A673 (cell line): ENCODE data around the gene JKAMP. TPM values are rescaled to one million over a fixed set of nuclear protein-coding genes. Genes with fewer than 3 reads are reported as not detected.

Experiments
- BruUV-seq: library from RNA; stranded (reverse); fragments of 400-500 nt; replicated peaks from 2 replicates; lab custom pipeline; 2021; lab: Mats Ljungman, UMichigan
- CTCF ChIA-PET: fragments of 300-600 bp; sonication (Branson Sonifier 250); formaldehyde crosslinking; loops from one replicate; lab custom pipeline; 2022; ENCODE audit warnings: antibody characterized with exemption; lab: Charles Lee
- POLR2A ChIA-PET: fragments of 300-600 bp; sonication (Branson Sonifier 250); formaldehyde crosslinking; loops from one replicate; lab custom pipeline; 2022; ENCODE audit warnings: antibody characterized with exemption; ENCODE audit not compliant: low non-redundant PET; lab: Charles Lee
- DNase-seq: peaks from one replicate; pipeline ENCODE4 v3.0.0-alpha.2; 2015; ENCODE audit warnings: low spot score
- H3K27ac ChIP-seq: fragments of 200-600 bp; sonication (generic); 2 replicates; pipeline ENCODE4 v1.5.1; 2016; ENCODE audit warnings: mixed run types, low read depth, mild to moderate bottlenecking, mixed read lengths, antibody characterized with exemption, low read length; ENCODE audit not compliant: poor library complexity, severe bottlenecking
- H3K27me3 ChIP-seq: fragments of 200-600 bp; sonication (generic); replicated peaks from 2 replicates; pipeline ENCODE4 v1.6.1; 2017; ENCODE audit warnings: mixed run types, low read depth, mild to moderate bottlenecking, mixed read lengths, antibody characterized with exemption, low read length; ENCODE audit not compliant: insufficient read depth, poor library complexity
- H3K36me3 ChIP-seq: fragments of 200-600 bp; sonication (generic); 2 replicates; pipeline ENCODE4 v1.6.1; 2016; ENCODE audit warnings: mixed run types, mild to moderate bottlenecking, mixed read lengths, antibody characterized with exemption, low read length; ENCODE audit not compliant: insufficient read depth, poor library complexity, severe bottlenecking
- H3K4me1 ChIP-seq: fragments of 200-600 bp; sonication (generic); 2 replicates; pipeline ENCODE4 v1.6.1; 2017; ENCODE audit warnings: mixed run types, mild to moderate bottlenecking, mixed read lengths, antibody characterized with exemption, low read length; ENCODE audit not compliant: insufficient read depth, poor library complexity, severe bottlenecking
- H3K4me3 ChIP-seq: fragments of 200-600 bp; sonication (generic); 2 replicates; pipeline ENCODE4 v1.5.1; 2016; ENCODE audit warnings: low read depth, mixed run types, mild to moderate bottlenecking, mixed read lengths, low read length; ENCODE audit not compliant: poor library complexity, severe bottlenecking
- H3K9me3 ChIP-seq: fragments of 200-600 bp; sonication (generic); 2 replicates; pipeline ENCODE4 v1.6.1; 2016; ENCODE audit warnings: mixed run types, low read depth, mild to moderate bottlenecking, mixed read lengths, antibody characterized with exemption, low read length; ENCODE audit not compliant: poor library complexity, severe bottlenecking
- CTCF ChIP-seq: fragments of 300-800, 200-600 bp; sonication (generic); conservative IDR thresholded peaks from 2 replicates; pipeline ENCODE4 v1.5.1; 2017; ENCODE audit warnings: low read depth, mild to moderate bottlenecking, antibody characterized with exemption, low read length, moderate library complexity, mixed read lengths
- EZH2 ChIP-seq: fragments of 200-600 bp; sonication (generic); IDR thresholded peaks from 2 replicates; pipeline ENCODE4 v1.6.1; 2017; ENCODE audit warnings: borderline replicate concordance, low read depth, mild to moderate bottlenecking, mixed read lengths, antibody characterized with exemption, low read length; ENCODE audit not compliant: poor library complexity, severe bottlenecking
- intact Hi-C: fragments of 100-400 bp; cut with micrococcal nuclease; formaldehyde crosslinking; loops from one replicate; pipeline ENCODE4 v1.10.0; 2022; ENCODE audit not compliant: unreplicated experiment
- total RNA-seq: library from RNA; stranded (reverse); gene quantifications from 2 replicates; pipeline ENCODE4 v1.2.3, GENCODE V29; 2021

JKAMP gene
- total RNA-seq, 1 experiment from 2014 or later, result 51.6 TPM

- Histone ChIP-seq H3K36me3 (no peaks in the 10 kb centered on the region), H3K4me3 (no peak overlapping the region), H3K4me1 (no peaks in the 10 kb centered on the region), H3K27ac (no peak overlapping the region), H3K27me3 (no peaks in the 10 kb centered on the region), H3K9me3 (no peaks in the 10 kb centered on the region)
- ChIA-PET POLR2A (no interaction called here), CTCF (no interaction called here)
- TF ChIP-seq EZH2 (no peak), CTCF (no peak)
- intact Hi-C loops, result no loop called here
- BruUV-seq, result no TSS peak
- DNase-seq, result no peak
Measured at GRCh38 chr14:59547310-59547709, 63.0 kb downstream of the JKAMP start.

Other genes with a start within 250 kb of the JKAMP start
- 2.3 and 3.4 TPM in 2 replicates for gene GPR135, start 19.1 kb upstream of the JKAMP start, total RNA-seq
- 31.9 and 32.0 TPM in 2 replicates for gene L3HYPDH, start 109 bp upstream of the JKAMP start, total RNA-seq
- 0.47 TPM in 1 of 2 replicates, not detected in the other for gene CCDC175, start 92.3 kb downstream of the JKAMP start, total RNA-seq